Astrocyte of the hippocampus (primary cell): ENCODE data around the gene SAMD4A.

Experiments used
- DNase-seq: peaks from one replicate; pipeline ENCODE4 v3.0.0; 2011; ENCODE audit warnings: low read depth, low spot score

SAMD4A gene

GRCh38 chr14:54781080-54781479, 214.2 kb downstream of the SAMD4A start:
- DNase-seq = no peak

GRCh38 chr14:54781961-54782750, 215.2 kb downstream of the SAMD4A start:
- DNase-seq = no peak

- no peak for DNase-seq
Measured at GRCh38 chr14:54782751-54783659, 216.1 kb downstream of the SAMD4A start.

- no peak for DNase-seq
Measured at GRCh38 chr14:54783660-54784015, 216.7 kb downstream of the SAMD4A start.

GRCh38 chr14:54784060-54784459, 217.1 kb downstream of the SAMD4A start:
- no peak for DNase-seq

- no peak for DNase-seq
Measured at GRCh38 chr14:54784657-54785056, 217.7 kb downstream of the SAMD4A start.

- DNase-seq = no peak
Measured at GRCh38 chr14:54785136-54785777, 218.3 kb downstream of the SAMD4A start.

- DNase-seq = no peak
Measured at GRCh38 chr14:54785778-54786770, 219.1 kb downstream of the SAMD4A start.

- DNase-seq = no peak
Measured at GRCh38 chr14:54786838-54787237, 219.9 kb downstream of the SAMD4A start.

- DNase-seq = no peak
Measured at GRCh38 chr14:54787261-54787660, 220.3 kb downstream of the SAMD4A start.

- no peak for DNase-seq
Measured at GRCh38 chr14:54788701-54789100, 221.8 kb downstream of the SAMD4A start.

GRCh38 chr14:54789166-54789565, 222.2 kb downstream of the SAMD4A start:
- no peak for DNase-seq

- DNase-seq = no peak
Measured at GRCh38 chr14:54789781-54790480, 223.0 kb downstream of the SAMD4A start.

- DNase-seq = no peak
Measured at GRCh38 chr14:54791001-54791400, 224.1 kb downstream of the SAMD4A start.

GRCh38 chr14:54792288-54792687, 225.4 kb downstream of the SAMD4A start:
- no peak for DNase-seq

- no peak for DNase-seq
Measured at GRCh38 chr14:54794159-54794558, 227.2 kb downstream of the SAMD4A start.

GRCh38 chr14:54794796-54795195, 227.9 kb downstream of the SAMD4A start:
- no peak for DNase-seq

GRCh38 chr14:54796961-54797360, 230.0 kb downstream of the SAMD4A start:
- DNase-seq = peak; percentile 48

GRCh38 chr14:54797556-54797955, 230.6 kb downstream of the SAMD4A start:
- no peak for DNase-seq

- no peak for DNase-seq
Measured at GRCh38 chr14:54797986-54798385, 231.1 kb downstream of the SAMD4A start.
